Dedifferentiated amniotic fluid mesenchymal stem cell (primary cell): Measurements from ENCODE around the gene HBZ.
"Not testable (repeated sequence)": the region's sequence is repeated elsewhere in the genome, so short reads cannot be mapped to it uniquely, and the experiment has no call there.

Experiments used
- DNase-seq: peaks from one replicate; pipeline ENCODE4 v3.0.0-alpha.2; 2016; ENCODE audit errors: extremely low spot score

HBZ gene

GRCh38 chr16:179211-180092 is 27.0 kb downstream of the HBZ start:
- DNase-seq = no peak

DNA sequence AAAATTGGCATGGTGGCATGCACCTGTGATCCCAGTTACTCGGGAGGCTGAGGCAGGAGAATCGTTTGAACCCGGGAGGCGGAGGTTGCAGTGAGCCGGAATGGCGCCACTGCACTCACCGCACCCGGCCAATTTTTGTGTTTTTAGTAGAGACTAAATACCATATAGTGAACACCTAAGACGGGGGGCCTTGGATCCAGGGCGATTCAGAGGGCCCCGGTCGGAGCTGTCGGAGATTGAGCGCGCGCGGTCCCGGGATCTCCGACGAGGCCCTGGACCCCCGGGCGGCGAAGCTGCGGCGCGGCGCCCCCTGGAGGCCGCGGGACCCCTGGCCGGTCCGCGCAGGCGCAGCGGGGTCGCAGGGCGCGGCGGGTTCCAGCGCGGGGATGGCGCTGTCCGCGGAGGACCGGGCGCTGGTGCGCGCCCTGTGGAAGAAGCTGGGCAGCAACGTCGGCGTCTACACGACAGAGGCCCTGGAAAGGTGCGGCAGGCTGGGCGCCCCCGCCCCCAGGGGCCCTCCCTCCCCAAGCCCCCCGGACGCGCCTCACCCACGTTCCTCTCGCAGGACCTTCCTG is 27.7 kb downstream of the HBZ start, which contains the start of gene HBQ1:
TSS of gene HBQ1 (plus strand) at position 359 of the 575 bp plus-strand sequence. CDS start at position 387, 28 bp downstream.
- DNase-seq = no peak

- DNase-seq = peak; percentile 33
Measured at GRCh38 chr16:180681-181564, 28.5 kb downstream of the HBZ start.

- no peak for DNase-seq
Measured at GRCh38 chr16:181565-182021, 29.1 kb downstream of the HBZ start.

DNA sequence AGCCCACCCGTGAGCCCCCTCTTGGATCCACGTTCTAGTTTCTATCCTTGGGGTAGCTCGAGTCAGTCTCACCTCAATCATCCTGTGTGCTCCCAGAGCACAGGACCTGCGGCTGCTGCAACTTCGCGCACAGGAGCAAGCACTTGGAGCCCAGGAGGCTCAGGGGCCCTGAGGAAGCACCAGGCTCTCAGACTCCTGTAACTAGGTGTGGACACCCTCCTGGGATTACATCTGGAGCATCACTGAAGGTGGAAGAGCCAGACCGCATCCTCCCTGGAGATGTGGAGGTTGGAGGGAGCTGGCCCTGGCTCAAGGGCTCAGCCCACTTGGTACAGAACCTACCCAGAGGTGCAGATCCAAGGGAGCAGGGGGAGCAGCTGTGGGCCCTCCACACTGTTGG is 30.6 kb downstream of the HBZ start:
- no peak for DNase-seq

GRCh38 chr16:185213-185612 is 32.8 kb downstream of the HBZ start:
- no peak for DNase-seq

- no peak for DNase-seq
Measured at GRCh38 chr16:185691-186090, 33.2 kb downstream of the HBZ start.

DNA sequence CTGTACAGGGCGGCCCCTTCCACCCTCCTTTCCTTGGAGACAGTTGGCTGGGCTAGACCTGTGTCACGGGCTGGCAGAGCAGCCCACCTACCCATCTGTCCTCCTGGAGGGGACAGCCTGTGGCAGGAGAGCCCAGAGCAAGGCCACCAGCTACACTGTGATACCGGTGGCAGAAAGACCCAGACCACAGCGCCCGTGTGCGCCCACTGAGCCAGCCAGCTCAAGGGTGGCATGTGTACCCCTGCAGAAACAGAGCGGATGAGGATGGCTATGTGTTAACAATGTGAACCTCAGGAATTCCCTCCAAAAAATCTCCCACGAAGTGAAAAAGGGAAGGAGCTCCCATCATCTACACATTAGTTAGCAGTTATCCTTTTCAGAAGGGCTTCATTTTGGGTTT is 34.9 kb downstream of the HBZ start:
- no peak for DNase-seq

GRCh38 chr16:188674-189073 is 36.2 kb downstream of the HBZ start:
- DNase-seq = no peak

GRCh38 chr16:189604-190186 is 37.3 kb downstream of the HBZ start:
- no peak for DNase-seq

- DNase-seq = no peak
Measured at GRCh38 chr16:191831-192230, 39.4 kb downstream of the HBZ start.

DNA sequence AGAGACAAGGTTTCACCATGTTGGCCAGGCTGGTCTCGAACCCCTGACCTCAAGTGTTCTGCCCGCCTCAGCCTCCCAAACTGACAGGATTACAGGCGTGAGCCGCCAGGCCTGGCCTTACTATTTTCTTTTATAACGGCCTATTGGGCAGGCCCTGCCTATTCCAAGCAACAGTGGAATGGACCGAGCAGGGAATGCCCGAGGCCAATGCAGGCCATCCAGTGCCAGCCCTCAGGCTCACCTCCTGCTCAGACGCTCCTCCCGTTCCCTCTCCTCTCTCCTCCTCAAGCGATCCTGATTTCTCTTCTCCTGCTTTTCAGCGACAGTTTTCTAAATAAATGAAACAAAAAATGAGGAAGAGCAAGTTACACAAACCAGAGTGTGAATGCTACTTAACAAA is 40.2 kb downstream of the HBZ start:
- DNase-seq = no peak

DNA sequence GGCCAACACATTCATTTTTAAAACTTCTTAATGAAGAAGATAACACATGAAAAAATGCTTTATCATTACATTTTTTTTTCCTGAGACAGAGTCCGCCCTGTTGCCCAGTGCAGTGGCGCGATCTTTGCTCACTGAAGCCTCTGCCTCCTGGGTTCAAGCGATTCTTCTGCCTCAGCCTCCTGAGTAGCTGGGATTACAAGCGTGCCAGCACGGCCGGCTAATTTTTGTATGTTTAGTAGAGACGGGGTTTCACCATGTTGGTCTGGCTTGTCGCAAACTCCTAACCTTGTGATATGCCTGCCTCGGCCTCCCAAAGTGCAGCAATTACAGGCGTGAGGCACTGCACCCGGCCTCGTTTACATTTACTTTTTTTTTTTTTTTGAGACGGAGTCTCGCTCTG is 41.0 kb downstream of the HBZ start:
- DNase-seq = no peak

DNA sequence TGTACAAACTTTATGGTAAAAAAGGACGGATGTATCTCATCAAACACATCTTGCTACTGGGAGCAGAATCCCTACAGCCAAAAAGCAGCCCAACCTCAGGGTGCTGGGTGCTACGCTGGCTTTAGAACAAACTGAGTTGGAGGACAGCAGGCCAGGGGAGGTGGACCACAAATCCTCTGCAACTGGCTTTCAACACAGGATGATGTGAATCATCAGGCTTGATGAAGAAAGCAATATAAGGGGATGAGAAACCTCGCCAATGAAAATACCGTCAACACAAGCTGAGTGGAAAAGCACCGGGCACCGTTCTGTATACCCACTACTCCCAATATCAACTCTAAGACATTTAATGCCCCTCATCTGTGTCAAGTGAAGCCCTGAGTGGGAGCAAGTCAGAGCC is 42.1 kb downstream of the HBZ start:
- DNase-seq = no peak

DNA sequence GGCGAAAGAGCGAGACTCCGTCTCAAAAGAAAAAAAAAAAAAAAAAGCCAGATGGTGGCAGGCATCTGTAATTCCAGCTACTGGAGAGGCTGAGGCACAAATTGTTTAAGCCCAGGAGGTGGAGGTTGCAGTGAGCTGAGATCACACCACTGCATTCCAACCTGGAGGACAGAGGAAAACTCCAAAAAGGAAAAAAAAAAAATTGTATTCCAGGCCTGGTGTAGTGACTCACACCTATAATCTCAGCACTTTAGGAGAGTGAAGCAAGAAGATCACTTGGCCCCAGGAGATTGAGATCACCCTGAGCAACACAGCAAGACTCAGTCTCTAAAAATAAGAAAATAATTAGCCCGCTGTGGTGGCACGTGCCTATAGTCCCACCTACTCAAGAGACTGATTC is 47.9 kb downstream of the HBZ start:
- DNase-seq = no peak

- DNase-seq = no peak
Measured at GRCh38 chr16:203246-203645, 50.8 kb downstream of the HBZ start.

GRCh38 chr16:204046-204445 is 51.6 kb downstream of the HBZ start:
- not testable (repeated sequence) for DNase-seq
